ENCODE data around the gene APC2. TPM values are rescaled to one million over a fixed set of nuclear protein-coding genes. Genes with fewer than 3 reads are reported as not detected.
A peak's percentile ranks its signal among the peaks of the same experiment; 100 is the strongest.
"Not testable (repeated sequence)": the region's sequence is repeated elsewhere in the genome, so short reads cannot be mapped to it uniquely, and the experiment has no call there.

The APC2 gene
- total RNA-seq, 1 donor from 2014 or later: 0.22 TPM

GRCh38 chr19:1497578-1498235 lies 47.8 kb downstream of the APC2 start:
- no peak overlapping the region for H3K27ac ChIP-seq (replicated peaks)
- no peak overlapping the region for H3K4me3 ChIP-seq
- no peaks in the 10 kb centered on the region for H3K36me3 ChIP-seq
- TF ChIP-seq CTCF (IDR thresholded peaks at IDR 0.05; ENCODE audit: borderline replicate concordance): no peak
- H3K9me3 ChIP-seq (replicated peaks): no peaks in the 10 kb centered on the region
- no peak for DNase-seq
- H3K4me1 ChIP-seq: no peaks in the 10 kb centered on the region
- H3K27me3 ChIP-seq (ENCODE audit: low read depth): peaks cover 45% of the 10 kb centered on the region
- intact Hi-C loops (cut with micrococcal nuclease): no loop called here

GRCh38 chr19:1499231-1499630 lies 49.3 kb downstream of the APC2 start:
- H3K9me3 ChIP-seq (replicated peaks); intact Hi-C loops (cut with micrococcal nuclease): not testable (repeated sequence)
- H3K27me3 ChIP-seq (ENCODE audit: low read depth): peaks cover 57% of the 10 kb centered on the region

GRCh38 chr19:1501200-1501595 lies 51.3 kb downstream of the APC2 start:
- H3K4me3 ChIP-seq: no peak overlapping the region
- intact Hi-C loops (cut with micrococcal nuclease): no loop called here
- TF ChIP-seq CTCF (IDR thresholded peaks at IDR 0.05; ENCODE audit: borderline replicate concordance): no peak
- peaks cover 53% of the 10 kb centered on the region for H3K27me3 ChIP-seq (ENCODE audit: low read depth)
- DNase-seq: no peak
- H3K4me1 ChIP-seq: peaks cover 11% of the 10 kb centered on the region
- no peak overlapping the region for H3K27ac ChIP-seq (replicated peaks)
- H3K36me3 ChIP-seq: peaks cover 5% of the 10 kb centered on the region
- no peaks in the 10 kb centered on the region for H3K9me3 ChIP-seq (replicated peaks)

More at GRCh38 chr19:1499231-1499630, 49.3 kb downstream of the APC2 start:
- DNase-seq; H3K27ac ChIP-seq (replicated peaks); H3K4me3 ChIP-seq; H3K36me3 ChIP-seq: not testable (repeated sequence)
- H3K4me1 ChIP-seq: peaks cover 11% of the 10 kb centered on the region

- H3K27me3 ChIP-seq (ENCODE audit: low read depth): peaks cover 39% of the 10 kb centered on the region
- TF ChIP-seq CTCF (IDR thresholded peaks at IDR 0.05; ENCODE audit: borderline replicate concordance): no peak
- H3K4me1 ChIP-seq: peaks cover 17% of the 10 kb centered on the region
- H3K4me3 ChIP-seq: no peak overlapping the region
- H3K36me3 ChIP-seq: peaks cover 5% of the 10 kb centered on the region
- H3K9me3 ChIP-seq (replicated peaks): no peaks in the 10 kb centered on the region
- no peak for DNase-seq
- intact Hi-C loops (cut with micrococcal nuclease): no loop called here
- H3K27ac ChIP-seq (replicated peaks): no peak overlapping the region
These were observed 52.6 kb downstream of the APC2 start for GRCh38 chr19:1502433-1503088.

- Histone ChIP-seq H3K4me1 (peaks cover 23% of the 10 kb centered on the region), H3K9me3 (replicated peaks) (no peaks in the 10 kb centered on the region), H3K27ac (replicated peaks) (no peak overlapping the region), H3K27me3 (ENCODE audit: low read depth) (peaks cover 33% of the 10 kb centered on the region), H3K36me3 (peaks cover 5% of the 10 kb centered on the region), H3K4me3 (peak overlapping the region; percentile 43)
- intact Hi-C loops (cut with micrococcal nuclease): no loop called here
- TF ChIP-seq CTCF (IDR thresholded peaks at IDR 0.05; ENCODE audit: borderline replicate concordance): peak; percentile 81
- no peak for DNase-seq
These were observed 53.4 kb downstream of the APC2 start for GRCh38 chr19:1503089-1503924.

Data from left ventricle myocardium inferior (tissue), 1 donor.